Activated CD4-positive, alpha-beta T cell treated with anti-CD3 and anti-CD28 coated beads, Interleukin-2, amount 50 U/mL, for 24 hours (primary cell): ENCODE results near the gene CFHR5.
"Not testable (repeated sequence)": the region's sequence is repeated elsewhere in the genome, so short reads cannot be mapped to it uniquely, and the experiment has no call there.

ENCODE experiments used
- DNase-seq, 2 donors: peaks; one replicate each; pipeline ENCODE4 v3.0.0-alpha.2; 2020; ENCODE audit warnings: low read depth in 1 of 2, low spot score in 1 of 2

Gene CFHR5

DNA sequence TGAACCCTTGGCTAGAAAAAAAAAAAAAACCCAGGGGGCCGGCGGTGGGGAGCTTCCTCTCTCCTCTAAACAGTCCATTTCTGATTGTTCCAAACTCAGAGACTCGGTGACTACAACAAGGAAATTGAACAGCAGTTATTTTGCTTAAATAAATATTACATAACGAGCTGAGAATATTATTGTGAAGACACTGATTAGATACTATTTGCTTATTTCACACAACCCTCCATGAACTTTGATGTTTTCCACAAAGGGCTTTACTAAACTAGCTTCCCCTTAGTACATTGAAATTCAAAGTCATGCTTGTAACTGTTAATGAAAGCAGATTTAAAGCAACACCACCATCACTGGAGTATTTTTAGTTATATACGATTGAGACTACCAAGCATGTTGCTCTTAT lies at the start of gene CFHR5:
Gene CFHR5, plus strand, starts transcription at position 279 of the 400 bp plus-strand sequence. Its CDS starts 109 bp downstream, at position 388.
- DNase-seq = no peak

GRCh38 chr1:196932853-196933252 lies 44.5 kb upstream of the CFHR5 start:
- DNase-seq = not testable (repeated sequence)

DNA sequence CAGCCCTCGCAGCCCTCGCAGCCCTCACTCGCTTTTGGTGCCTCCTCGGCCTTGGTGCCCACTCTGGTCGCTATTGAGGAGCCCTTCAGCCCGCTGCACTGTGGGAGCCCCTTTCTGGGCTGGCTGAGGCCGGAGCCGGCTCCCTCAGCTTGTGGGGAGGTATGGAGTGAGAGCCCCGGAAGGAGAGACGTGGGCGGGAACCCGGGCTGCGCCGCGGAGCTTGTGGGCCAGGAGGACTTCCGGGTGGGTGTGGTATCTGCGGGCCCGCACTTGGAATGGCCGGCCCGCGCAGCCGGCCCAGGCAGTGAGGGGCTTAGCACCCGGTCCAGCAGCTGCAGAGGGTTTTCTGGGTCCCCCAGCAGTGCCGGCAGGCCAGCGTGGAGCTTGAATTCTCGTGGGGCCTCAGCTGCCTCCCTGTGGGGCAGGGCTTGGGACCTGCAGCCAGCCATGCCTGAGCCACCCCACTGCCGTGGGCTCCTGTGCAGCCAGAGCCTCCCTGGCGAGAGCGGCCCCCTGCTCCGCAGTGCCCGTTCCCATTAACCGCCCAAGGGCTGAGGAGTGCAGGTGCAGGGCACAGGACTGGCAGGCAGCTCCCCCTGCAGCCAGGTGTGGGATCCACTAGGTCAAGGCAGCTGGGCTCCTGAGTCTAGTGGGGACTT lies 43.7 kb upstream of the CFHR5 start:
- DNase-seq = no peak

GRCh38 chr1:196941474-196941873 lies 35.9 kb upstream of the CFHR5 start:
- not testable (repeated sequence) for DNase-seq

DNA sequence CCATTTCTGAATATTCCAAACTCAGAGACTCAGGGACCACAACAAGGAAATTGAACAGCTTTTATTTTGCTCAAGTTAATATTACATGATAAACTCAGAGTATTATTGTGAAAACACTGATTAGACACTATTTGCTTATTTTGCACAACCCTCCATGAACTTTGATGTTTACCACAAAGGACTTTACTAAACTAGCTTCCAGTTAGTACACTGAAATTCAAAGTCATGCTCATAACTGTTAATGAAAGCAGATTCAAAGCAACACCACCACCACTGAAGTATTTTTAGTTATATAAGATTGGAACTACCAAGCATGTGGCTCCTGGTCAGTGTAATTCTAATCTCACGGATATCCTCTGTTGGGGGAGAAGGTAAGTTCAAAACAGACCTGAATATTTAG lies 33.8 kb upstream of the CFHR5 start, which contains the start of gene CFHR2:
Gene CFHR2, plus strand, starts transcription at position 171 of the 400 bp plus-strand sequence. Its CDS starts 143 bp downstream, at position 314.
- not testable (repeated sequence) for DNase-seq

DNA sequence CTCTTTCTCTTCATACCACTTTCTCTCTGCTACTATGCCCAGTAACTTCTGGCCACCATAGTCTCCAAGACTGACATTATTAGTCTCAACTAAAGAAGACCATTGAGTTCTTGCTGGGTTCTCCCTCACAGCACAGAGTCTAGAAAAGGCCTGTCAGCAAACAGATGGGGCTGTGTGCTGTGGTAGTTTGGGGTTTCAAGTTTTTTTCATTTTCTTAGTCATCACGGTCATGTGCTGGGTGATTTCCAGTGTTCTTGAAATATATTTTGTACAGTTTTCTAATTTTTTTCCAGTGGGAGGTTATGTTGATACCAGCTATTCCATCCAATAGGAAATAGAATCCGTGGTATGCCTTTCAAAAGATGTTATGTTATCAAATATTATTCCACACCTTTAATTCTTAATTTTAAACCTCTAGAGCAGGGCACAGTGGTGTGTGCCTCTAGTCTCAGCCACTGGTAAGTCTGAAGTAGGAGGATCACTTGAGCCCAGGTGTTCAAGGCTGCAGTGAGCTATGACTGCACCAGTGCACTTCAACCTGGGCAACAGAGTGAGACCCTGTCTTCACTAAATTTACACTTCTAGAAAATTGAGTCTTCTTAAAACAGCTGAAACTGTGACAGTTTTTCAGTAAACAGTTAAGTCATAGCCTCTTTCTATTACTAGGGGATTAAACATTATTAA lies 25.5 kb upstream of the CFHR5 start:
- DNase-seq = no peak

GRCh38 chr1:196954778-196955177 lies 22.6 kb upstream of the CFHR5 start:
- DNase-seq = no peak

- no peak for DNase-seq
These were observed 21.4 kb upstream of the CFHR5 start for GRCh38 chr1:196955926-196956325.

DNA sequence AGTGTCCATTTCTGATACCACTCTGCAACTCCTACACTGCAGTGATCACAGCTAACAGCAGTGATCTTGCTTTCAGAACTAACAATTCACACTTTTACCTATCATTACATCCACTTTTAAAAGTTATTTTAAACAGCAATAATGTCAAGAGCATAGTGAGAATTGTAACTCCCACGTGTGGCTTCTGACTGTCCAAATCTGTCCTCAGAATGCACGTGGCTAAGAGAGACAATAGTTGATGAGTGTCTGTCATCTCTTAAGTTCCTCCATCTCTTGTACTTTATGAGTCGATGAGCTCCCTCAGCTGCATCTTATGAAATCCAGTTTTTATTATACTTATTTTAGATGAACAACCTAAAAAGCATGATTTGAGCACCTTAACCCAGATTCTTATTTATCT lies 16.5 kb upstream of the CFHR5 start:
- no peak for DNase-seq

GRCh38 chr1:196970182-196970581 lies 7.2 kb upstream of the CFHR5 start:
- DNase-seq = no peak

- DNase-seq = no peak
These were observed 1.1 kb upstream of the CFHR5 start for GRCh38 chr1:196976278-196976677.

DNA sequence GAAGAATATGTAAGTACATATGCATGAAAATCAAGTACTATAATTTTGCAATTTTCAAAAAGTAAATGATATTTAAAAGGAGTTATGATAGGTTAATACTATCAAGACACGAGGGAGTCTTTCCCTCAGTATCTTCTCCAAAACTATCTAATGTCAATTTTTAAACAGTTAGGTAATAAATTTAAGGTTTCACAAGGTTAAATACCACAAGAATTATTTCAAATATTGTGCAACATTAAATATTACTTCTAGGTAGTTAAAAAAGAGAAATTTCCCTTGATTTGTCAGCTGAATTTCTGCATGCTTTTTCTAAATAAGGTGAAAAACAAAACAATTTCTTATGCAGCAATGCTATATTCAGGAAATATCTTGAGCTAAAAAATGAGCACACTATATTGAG lies 3.5 kb downstream of the CFHR5 start:
- DNase-seq = no peak

DNA sequence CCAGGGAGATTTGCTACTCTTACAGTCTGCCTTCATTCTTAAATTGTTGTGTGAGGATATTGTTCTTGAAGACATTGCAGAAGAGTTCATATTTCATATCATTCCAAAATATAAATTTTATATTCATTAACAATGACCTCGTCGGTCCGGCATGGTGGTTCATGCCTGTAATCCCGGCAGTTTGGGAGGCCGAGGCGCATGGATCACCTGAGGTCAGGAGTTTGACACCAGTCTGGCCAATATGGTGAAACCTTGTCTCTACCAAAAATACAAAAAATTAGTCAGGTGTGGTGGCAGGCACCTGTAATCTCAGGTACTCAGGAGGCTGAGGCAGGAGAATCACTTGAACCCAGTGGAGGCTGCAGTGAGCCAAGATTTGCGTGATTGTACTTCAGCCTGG lies 4.9 kb downstream of the CFHR5 start:
- DNase-seq = not testable (repeated sequence)

- not testable (repeated sequence) for DNase-seq
These were observed 14.7 kb downstream of the CFHR5 start for GRCh38 chr1:196991919-196992651.

- DNase-seq = no peak
These were observed 16.6 kb downstream of the CFHR5 start for GRCh38 chr1:196993916-196994315.

DNA sequence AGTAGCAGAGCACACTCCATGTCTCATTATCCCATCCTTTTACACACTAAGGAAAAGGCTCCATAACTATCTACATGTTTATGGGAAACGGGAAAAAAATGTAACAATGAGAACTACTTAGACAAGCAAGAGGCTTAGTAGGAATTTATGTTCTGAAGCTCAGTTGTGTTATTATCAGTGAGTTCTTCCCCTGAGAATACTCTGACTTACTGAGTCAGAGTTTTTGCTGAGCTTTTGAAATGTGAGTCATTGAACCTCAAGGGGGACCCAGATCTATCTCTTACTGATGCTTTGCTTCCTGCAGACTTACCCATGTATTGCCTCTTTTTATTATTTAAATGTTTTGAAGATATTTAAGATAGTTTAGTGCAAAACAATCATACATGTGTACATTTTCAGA lies 20.1 kb downstream of the CFHR5 start:
- DNase-seq = no peak

GRCh38 chr1:197001828-197002227 lies 24.5 kb downstream of the CFHR5 start:
- DNase-seq = no peak

GRCh38 chr1:197003132-197003531 lies 25.8 kb downstream of the CFHR5 start:
- DNase-seq = no peak

DNA sequence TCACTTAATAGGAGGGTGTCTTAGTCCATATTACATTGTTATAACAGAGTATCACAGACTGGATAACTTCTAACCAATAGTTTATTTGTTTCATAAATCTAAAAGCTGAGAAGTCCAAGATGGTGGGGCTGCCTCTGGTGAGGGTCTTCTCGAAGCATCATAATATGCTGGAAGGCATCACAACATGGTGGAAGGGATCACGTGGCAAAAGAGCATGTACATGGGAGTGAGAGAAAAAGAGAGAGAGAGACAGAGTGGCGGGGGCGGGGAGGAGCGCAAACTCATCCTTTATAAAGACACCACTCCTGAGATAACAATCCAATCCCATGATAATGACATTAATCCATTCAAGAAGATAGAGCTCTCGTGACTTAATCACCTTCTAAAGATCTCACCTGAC lies 31.5 kb downstream of the CFHR5 start:
- no peak for DNase-seq

GRCh38 chr1:197011614-197012013 lies 34.3 kb downstream of the CFHR5 start:
- no peak for DNase-seq

DNA sequence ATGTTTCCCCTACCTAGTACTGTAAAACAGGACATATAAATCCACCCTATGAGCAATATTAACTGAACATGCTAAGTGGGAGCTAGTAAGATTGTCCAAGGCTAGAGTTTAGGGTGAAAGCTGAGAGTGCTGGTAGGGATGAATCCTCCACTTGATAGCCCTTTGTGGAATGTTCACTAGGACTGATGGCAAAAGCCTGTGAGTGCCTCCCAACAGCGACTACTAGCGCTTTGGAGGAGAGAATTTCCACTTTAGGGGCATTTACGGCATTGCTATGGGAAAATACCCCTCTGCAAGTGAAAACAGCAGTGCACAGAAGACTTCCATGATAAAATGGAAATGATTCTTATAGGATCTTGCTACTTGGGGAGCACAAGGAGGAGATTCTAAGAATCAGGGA lies 35.9 kb downstream of the CFHR5 start:
- no peak for DNase-seq

DNA sequence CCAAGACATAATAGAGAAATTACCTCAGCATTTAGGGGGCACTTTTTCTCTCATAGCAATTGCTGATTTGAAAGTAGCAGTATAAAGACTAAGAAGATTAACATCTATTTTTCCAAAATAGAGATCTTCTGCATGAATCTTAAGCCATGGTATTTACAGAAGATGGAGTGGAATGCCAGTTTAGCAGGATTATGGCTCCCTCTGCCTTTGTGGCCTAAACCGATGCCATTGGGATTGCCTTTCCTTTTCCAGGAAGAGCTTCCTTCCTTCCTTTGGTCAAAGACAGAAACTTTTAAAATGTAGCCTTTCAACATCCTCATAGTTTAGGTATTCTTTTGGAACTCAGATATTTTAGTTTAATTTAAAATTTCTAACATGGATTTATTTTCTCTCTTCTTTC lies 39.4 kb downstream of the CFHR5 start:
- no peak for DNase-seq
